TTC549 (cell line): ENCODE measurements around the gene GASK1A.

Experiments used
- FAIRE-seq: peaks from 2 replicates; lab custom pipeline; 2012; peaks lifted over from hg19 to GRCh38; lab: Jason Lieb, UNC

The GASK1A gene

GRCh38 chr3:42983927-42984326, 4.8 kb downstream of the GASK1A start:
- no peak for FAIRE-seq

DNA sequence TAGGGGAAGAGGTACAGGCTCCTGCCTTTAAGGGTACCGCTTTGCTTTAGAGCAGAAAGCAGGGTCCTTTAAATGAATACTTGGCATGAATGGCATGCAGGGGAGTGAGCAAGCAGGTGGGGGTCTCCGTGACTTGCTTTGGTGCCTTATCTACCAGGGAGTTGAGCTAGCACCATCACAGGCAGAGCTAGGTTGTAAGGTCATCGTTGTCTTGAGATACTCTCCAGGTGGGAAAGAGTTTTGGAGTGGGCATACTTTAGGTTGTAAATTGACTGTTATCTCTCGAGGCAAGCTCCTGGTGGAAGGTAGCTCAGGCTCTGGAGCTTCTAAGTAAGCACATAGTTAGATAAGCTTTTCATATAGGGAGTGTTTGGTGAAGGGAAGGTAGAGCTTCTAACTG, 5.6 kb downstream of the GASK1A start:
- FAIRE-seq: no peak

GRCh38 chr3:42988097-42988496, 9.0 kb downstream of the GASK1A start:
- no peak for FAIRE-seq

DNA sequence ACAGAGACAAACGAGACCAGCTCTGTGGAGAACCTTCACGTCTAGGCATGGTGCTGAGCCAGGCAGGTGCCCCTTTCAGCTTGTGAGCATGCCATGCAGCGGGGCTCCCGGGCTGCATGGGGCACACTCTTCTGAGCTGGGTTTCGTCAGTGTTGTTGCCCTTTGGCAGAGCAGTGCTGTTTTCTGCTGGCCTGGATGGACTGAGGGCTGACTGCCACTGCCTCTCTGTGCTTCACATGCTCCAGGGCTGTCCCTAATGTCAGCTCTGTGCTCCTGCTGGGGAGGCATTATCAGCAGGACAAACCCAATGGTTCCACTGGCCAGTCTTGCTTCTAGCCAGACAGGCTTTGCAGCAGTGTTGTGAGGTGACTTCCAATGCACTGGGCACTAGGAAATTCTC, 9.5 kb downstream of the GASK1A start:
- FAIRE-seq: no peak

- no peak for FAIRE-seq
Observed at GRCh38 chr3:42991341-42992315, 12.5 kb downstream of the GASK1A start.

- FAIRE-seq: no peak
Observed at GRCh38 chr3:42994595-42994994, 15.5 kb downstream of the GASK1A start.

DNA sequence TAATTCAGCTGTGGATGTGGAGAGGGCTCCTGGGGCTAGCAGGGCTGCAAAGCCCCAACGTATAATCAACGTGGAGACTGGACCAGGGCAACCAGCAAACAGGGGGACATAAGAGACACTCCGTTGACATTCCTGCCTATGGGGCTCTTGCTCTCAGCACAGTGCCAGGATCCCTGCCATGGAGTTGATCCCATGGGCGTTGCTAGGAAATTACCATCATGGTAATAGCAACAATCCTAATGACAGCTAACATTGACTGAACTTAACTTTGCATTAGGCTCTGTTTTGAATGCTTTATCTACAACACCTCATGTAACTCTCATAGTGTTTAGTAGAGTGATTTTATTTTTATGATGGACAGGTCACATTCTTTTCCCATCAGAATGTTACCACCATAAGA, 16.9 kb downstream of the GASK1A start:
- FAIRE-seq: no peak

GRCh38 chr3:42996633-42997075, 17.5 kb downstream of the GASK1A start:
- FAIRE-seq: no peak

GRCh38 chr3:42999212-42999611, 20.1 kb downstream of the GASK1A start:
- no peak for FAIRE-seq

DNA sequence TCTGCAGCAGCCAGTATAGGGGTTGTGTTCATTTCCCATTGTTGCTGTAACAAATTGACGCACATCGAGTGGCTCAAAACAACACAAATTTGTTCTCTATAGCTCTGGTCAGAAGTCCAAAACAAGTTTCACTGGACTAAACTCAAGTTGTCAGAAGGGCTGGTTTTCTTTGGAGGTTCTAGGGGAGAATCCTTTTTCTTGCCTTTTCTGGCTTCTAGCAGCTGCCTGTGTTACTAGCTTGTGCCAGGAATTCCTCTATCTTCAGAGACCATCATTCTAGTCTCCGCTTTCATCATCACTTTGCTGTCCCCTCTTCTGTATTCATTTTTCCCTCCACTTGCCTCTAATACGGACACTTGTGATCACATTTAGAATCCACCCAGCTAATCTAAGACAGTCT, 20.5 kb downstream of the GASK1A start:
- FAIRE-seq: no peak

GRCh38 chr3:43000387-43000786, 21.3 kb downstream of the GASK1A start:
- FAIRE-seq: no peak

- no peak for FAIRE-seq
Observed at GRCh38 chr3:43001094-43001553, 22.0 kb downstream of the GASK1A start.

GRCh38 chr3:43001556-43002121, 22.5 kb downstream of the GASK1A start:
- FAIRE-seq: no peak

DNA sequence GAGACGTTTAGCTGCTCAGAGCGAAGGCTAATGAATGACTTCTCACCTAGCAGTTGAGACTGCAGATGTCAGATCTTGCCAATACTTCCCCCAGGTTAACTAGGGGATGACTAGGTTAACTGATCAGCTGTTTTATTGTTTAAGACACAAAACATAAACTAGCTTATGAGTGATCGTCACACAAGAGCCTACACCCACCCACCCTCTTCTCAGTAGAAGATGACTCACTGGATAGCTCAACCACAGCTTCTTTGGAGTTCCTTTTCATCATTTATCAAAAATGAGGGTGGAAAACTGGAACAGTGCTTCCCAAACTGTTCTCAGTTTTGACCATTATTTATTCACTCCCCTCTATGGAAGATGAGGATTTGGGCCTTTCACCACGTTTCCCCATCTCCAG, 25.2 kb downstream of the GASK1A start:
- no peak for FAIRE-seq

- FAIRE-seq: no peak
Observed at GRCh38 chr3:43005253-43005652, 26.1 kb downstream of the GASK1A start.

DNA sequence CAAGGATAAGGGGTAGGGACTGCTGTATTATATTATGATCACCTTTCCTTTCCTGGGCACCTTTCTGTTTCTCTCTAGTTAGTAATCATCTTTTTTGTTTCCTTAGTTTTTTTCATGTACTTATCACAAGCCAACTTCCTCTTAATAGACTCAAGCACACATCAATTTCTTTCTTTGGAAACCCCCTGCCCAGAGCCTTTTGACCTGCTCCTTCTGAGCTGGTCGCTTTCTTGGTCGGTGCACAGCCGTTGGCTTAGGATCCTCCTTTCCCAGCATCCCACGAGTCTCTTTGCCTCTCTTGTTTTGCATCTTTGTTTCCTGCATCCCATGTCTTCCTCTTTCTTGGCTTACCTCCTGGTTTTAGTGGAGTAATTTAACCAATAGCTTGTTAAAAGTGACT, 26.9 kb downstream of the GASK1A start:
- no peak for FAIRE-seq

DNA sequence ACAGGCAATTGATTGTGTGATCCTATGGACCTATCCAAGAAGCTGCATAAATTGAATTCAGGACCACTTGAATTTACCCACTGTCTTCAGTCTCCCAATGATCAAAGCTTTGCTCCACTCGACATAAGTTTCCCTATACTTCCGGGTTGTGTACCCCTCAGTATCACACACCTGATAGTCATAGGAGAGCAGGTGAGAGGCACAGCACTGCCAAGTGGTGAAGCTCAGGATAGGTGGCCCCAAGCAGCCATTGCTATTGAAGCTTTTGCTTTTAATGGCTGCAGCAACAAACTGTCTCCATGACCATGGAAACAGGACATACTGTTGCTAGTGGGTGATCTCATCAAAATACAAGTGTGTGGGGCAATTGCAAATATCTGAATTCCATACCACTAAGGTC, 27.7 kb downstream of the GASK1A start:
- no peak for FAIRE-seq

GRCh38 chr3:43009547-43009946, 30.4 kb downstream of the GASK1A start:
- FAIRE-seq: no peak

DNA sequence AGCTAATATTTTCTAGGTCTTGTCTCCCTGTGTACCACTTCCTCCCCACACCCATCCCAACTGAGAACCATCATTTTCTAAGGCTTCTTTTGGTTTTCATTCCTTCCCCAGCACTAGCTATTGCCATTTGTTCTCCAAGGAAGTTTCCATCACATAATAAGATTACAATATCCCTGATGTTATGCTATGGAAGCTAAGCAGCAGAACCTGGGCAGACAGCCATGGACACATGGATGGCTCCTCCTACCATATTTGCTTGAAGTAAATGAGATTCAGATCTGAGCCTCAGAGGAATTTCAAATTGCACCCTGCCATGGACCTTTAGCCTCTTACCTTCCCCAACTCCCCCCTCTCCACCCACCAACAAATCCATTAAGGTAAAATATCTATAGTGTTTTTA, 31.5 kb downstream of the GASK1A start:
- no peak for FAIRE-seq

DNA sequence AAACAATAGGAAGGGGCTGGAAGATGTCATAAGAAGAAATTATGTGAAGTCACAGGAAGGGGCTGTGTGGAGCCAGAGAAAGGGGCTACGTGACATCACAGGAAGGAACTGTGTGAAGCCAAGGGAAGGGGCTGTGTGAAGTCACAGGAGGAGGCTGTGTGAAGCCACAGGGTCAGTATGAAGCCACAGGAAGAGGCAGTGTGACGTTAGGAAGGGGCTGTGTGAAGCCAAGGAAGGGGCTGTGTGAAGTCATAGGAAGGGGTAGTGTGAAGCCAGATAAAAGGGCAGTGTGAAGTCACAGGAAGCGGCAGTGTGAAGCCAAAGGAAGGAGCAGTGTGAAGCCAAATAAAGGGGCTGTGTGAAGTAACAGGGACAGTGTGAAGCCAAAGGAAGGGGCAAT, 32.5 kb downstream of the GASK1A start:
- no peak for FAIRE-seq

DNA sequence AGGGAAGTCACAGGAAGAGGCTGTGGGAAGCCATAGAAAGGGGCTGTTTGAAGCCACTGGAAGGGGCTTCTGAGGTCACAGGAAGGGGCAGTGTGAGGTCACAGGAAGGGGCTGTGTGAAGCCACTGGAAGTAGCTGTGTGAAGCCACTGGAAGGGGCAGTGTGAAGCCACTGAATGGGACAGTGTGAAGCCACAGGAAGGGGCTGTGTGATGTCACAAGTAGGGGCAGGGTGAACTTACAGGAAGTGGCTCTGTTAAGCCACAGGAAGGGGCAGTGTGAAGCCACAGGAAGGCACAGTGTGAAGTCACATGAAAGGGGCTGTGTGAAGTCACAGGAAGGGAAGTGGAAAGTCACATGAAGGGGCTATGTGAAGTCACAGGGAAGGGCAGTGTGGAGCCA, 33.1 kb downstream of the GASK1A start:
- no peak for FAIRE-seq

DNA sequence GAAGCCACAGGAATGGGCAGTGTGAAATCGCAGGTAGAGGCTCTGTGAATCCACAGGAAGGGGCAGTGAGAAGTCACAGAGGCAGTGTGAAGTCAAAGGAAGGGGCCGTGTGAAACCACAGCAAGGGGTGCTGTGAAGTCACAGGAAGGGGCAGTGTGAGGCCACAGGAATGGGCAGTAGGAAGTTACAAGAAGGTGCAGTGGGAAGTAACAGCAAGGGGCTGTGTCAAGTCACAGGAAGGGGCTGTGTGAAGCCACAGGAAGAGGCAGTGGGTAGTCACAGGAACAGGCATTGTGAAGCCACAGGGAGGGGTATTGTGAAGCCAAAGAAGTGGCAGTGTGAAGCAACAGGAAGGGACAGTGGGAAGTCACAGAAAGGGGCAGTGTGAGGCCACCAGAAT, 34.1 kb downstream of the GASK1A start:
- FAIRE-seq: no peak

DNA sequence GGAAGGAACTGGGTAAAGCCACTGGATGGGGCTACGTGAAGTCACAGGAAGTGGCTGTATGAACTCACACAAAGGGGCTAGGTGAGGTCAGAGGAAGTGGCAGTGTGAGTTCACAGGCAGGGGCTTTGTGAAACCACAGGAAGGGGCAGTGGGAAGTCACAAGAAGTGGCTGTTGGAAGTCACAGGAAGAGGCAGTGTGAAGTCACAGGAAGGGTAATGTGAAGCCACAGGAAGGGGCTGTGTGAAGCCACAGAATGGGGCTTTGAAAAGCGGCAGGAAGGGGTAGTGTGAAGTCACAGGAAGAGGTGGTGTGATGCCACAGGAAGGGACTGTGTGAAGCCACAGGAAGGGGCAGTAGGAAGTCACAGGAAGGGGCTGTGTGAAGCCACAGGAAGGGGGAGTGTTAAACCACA, 34.6 kb downstream of the GASK1A start:
- FAIRE-seq: no peak

- no peak for FAIRE-seq
Observed at GRCh38 chr3:43014241-43014640, 35.1 kb downstream of the GASK1A start.
